Activated CD8-positive, alpha-beta memory T cell treated with anti-CD3 and anti-CD28 coated beads, Interleukin-2, amount 10 ng/mL, durations not matched to agents 7 days and 5 days (primary cell): ENCODE results near the gene TPGS2. TPM values are rescaled to one million over a fixed set of nuclear protein-coding genes. Genes with fewer than 3 reads are reported as not detected.
"Not testable (repeated sequence)": the region's sequence is repeated elsewhere in the genome, so short reads cannot be mapped to it uniquely, and the experiment has no call there.

Experiments
- ATAC-seq: fragments of 150-1000 bp; cut with Tn5 transposase; one replicate; pipeline ENCODE4 v1.10.0; 2021; ENCODE audit warnings: moderate library complexity
- CTCF ChIA-PET: fragments of 350-600 bp; sonication (Branson Sonifier 250); formaldehyde crosslinking; loops from one replicate; lab custom pipeline; 2021; ENCODE audit warnings: antibody characterized with exemption; lab: Charles Lee
- DNase-seq: peaks from one replicate; pipeline ENCODE4 v3.0.0-alpha.2; 2020
- H3K27ac Mint-ChIP-seq: one replicate; pipeline ENCODE4 v1.8.0; 2021; ENCODE audit warnings: mild to moderate bottlenecking, mixed read lengths
- H3K27me3 Mint-ChIP-seq: one replicate; pipeline ENCODE4 v1.8.0; 2021; ENCODE audit warnings: mixed read lengths
- H3K36me3 Mint-ChIP-seq: one replicate; pipeline ENCODE4 v1.8.0; 2021; ENCODE audit warnings: mild to moderate bottlenecking, mixed read lengths
- H3K4me1 Mint-ChIP-seq: one replicate; pipeline ENCODE4 v1.8.0; 2021; ENCODE audit warnings: mixed read lengths
- H3K4me3 Mint-ChIP-seq: one replicate; pipeline ENCODE4 v1.8.0; 2021; ENCODE audit warnings: mild to moderate bottlenecking, moderate library complexity, mixed read lengths
- H3K9me3 Mint-ChIP-seq: one replicate; pipeline ENCODE4 v1.8.0; 2022; ENCODE audit warnings: low read depth, mixed read lengths
- total RNA-seq, 2 experiments: library from RNA; stranded (reverse); gene quantifications; one replicate each; pipeline ENCODE4 v1.2.3, GENCODE V29; 2021

Gene TPGS2
- total RNA-seq, 2 experiments from 2014 or later, result 119 to 120 TPM

- Mint-ChIP-seq H3K36me3 (peaks cover 5% of the 10 kb centered on the region), H3K4me3 (no peak overlapping the region), H3K27ac (no peak overlapping the region), H3K27me3 (no peaks in the 10 kb centered on the region), H3K4me1 (no peaks in the 10 kb centered on the region), H3K9me3 (no peaks in the 10 kb centered on the region)
- no peak for ATAC-seq
- no peak for DNase-seq
- CTCF ChIA-PET, result no interaction called here
Observed at GRCh38 chr18:36782710-36783109, 46.1 kb downstream of the TPGS2 start.

- Mint-ChIP-seq H3K4me3 (no peak overlapping the region), H3K27ac (no peak overlapping the region), H3K9me3 (no peaks in the 10 kb centered on the region), H3K27me3 (no peaks in the 10 kb centered on the region), H3K4me1 (no peaks in the 10 kb centered on the region), H3K36me3 (peaks cover 2% of the 10 kb centered on the region)
- ATAC-seq (no peak), DNase-seq (no peak)
- CTCF ChIA-PET, result interaction anchor here (1.6 kb wide), 1 partner anchor 11 kb away, joined by 3 read pairs; no protein-coding TSS in a partner anchor
Observed at GRCh38 chr18:36780748-36781147, 48.1 kb downstream of the TPGS2 start.

- peaks cover 2% of the 10 kb centered on the region for H3K36me3 Mint-ChIP-seq
- H3K27me3 Mint-ChIP-seq, result no peaks in the 10 kb centered on the region
- CTCF ChIA-PET, result no interaction called here
- no peaks in the 10 kb centered on the region for H3K9me3 Mint-ChIP-seq
- H3K4me3 Mint-ChIP-seq, result no peak overlapping the region
- H3K27ac Mint-ChIP-seq, result no peak overlapping the region
- ATAC-seq (no peak), DNase-seq (no peak)
- no peaks in the 10 kb centered on the region for H3K4me1 Mint-ChIP-seq
Observed at GRCh38 chr18:36777566-36777965, 51.2 kb downstream of the TPGS2 start.

GRCh38 chr18:36776650-36777049, 52.2 kb downstream of the TPGS2 start:
- Mint-ChIP-seq H3K36me3 (peaks cover 2% of the 10 kb centered on the region), H3K9me3 (no peaks in the 10 kb centered on the region), H3K4me3 (no peak overlapping the region), H3K27ac (no peak overlapping the region), H3K27me3 (no peaks in the 10 kb centered on the region), H3K4me1 (peaks cover 3% of the 10 kb centered on the region)
- DNase-seq (no peak), ATAC-seq (no peak)
- CTCF ChIA-PET, result interaction anchor here (1.1 kb wide), 1 partner anchor 12 kb away, joined by 3 read pairs; no protein-coding TSS in a partner anchor

- no peaks in the 10 kb centered on the region for H3K9me3 Mint-ChIP-seq
- no peak overlapping the region for H3K27ac Mint-ChIP-seq
Observed at GRCh38 chr18:36775396-36775795, 53.4 kb downstream of the TPGS2 start.

GRCh38 chr18:36772241-36772723, 56.5 kb downstream of the TPGS2 start:
- Mint-ChIP-seq H3K27ac (no peak overlapping the region), H3K9me3 (no peaks in the 10 kb centered on the region), H3K4me1 (peaks cover 12% of the 10 kb centered on the region), H3K27me3 (no peaks in the 10 kb centered on the region), H3K4me3 (no peak overlapping the region), H3K36me3 (no peaks in the 10 kb centered on the region)
- ATAC-seq (no peak), DNase-seq (no peak)
- CTCF ChIA-PET, result no interaction called here

More at GRCh38 chr18:36775396-36775795, 53.4 kb downstream of the TPGS2 start:
- DNase-seq, result no peak
- Mint-ChIP-seq H3K36me3 (peaks cover 2% of the 10 kb centered on the region), H3K4me3 (no peak overlapping the region), H3K27me3 (no peaks in the 10 kb centered on the region), H3K4me1 (peaks cover 12% of the 10 kb centered on the region)
- CTCF ChIA-PET, result no interaction called here
- ATAC-seq, result no peak

- ATAC-seq, result no peak
- no peak for DNase-seq
- Mint-ChIP-seq H3K9me3 (no peaks in the 10 kb centered on the region), H3K36me3 (no peaks in the 10 kb centered on the region), H3K4me3 (no peak overlapping the region), H3K27me3 (no peaks in the 10 kb centered on the region), H3K27ac (no peak overlapping the region), H3K4me1 (peaks cover 12% of the 10 kb centered on the region)
- CTCF ChIA-PET, result no interaction called here
Observed at GRCh38 chr18:36771245-36771644, 57.6 kb downstream of the TPGS2 start.

- no peak overlapping the region for H3K4me3 Mint-ChIP-seq
- H3K27me3 Mint-ChIP-seq, result no peaks in the 10 kb centered on the region
- H3K27ac Mint-ChIP-seq, result no peak overlapping the region
- no peaks in the 10 kb centered on the region for H3K9me3 Mint-ChIP-seq
- CTCF ChIA-PET, result no interaction called here
- peaks cover 12% of the 10 kb centered on the region for H3K4me1 Mint-ChIP-seq
- DNase-seq (no peak), ATAC-seq (no peak)
- H3K36me3 Mint-ChIP-seq, result no peaks in the 10 kb centered on the region
Observed at GRCh38 chr18:36770315-36770946, 58.4 kb downstream of the TPGS2 start.

GRCh38 chr18:36769611-36770314, 59.0 kb downstream of the TPGS2 start:
- H3K4me3 Mint-ChIP-seq, result no peak overlapping the region
- H3K9me3 Mint-ChIP-seq, result no peaks in the 10 kb centered on the region
- peaks cover 12% of the 10 kb centered on the region for H3K4me1 Mint-ChIP-seq
- H3K27ac Mint-ChIP-seq, result no peak overlapping the region
- H3K27me3 Mint-ChIP-seq, result no peaks in the 10 kb centered on the region
- CTCF ChIA-PET, result interaction anchor here (1.2 kb wide), 1 partner anchor 11 kb away, joined by 3 read pairs; no protein-coding TSS in a partner anchor
- DNase-seq, result no peak
- ATAC-seq, result no peak
- H3K36me3 Mint-ChIP-seq, result no peaks in the 10 kb centered on the region

- CTCF ChIA-PET, result interaction anchor here (1.2 kb wide), 1 partner anchor 11 kb away, joined by 3 read pairs; no protein-coding TSS in a partner anchor
- Mint-ChIP-seq H3K4me1 (peaks cover 12% of the 10 kb centered on the region), H3K27me3 (no peaks in the 10 kb centered on the region), H3K36me3 (no peaks in the 10 kb centered on the region), H3K27ac (no peak overlapping the region), H3K9me3 (no peaks in the 10 kb centered on the region), H3K4me3 (no peak overlapping the region)
- ATAC-seq, result no peak
- DNase-seq, result no peak
Observed at GRCh38 chr18:36769172-36769571, 59.6 kb downstream of the TPGS2 start.

GRCh38 chr18:36766836-36767235, 62.0 kb downstream of the TPGS2 start:
- Mint-ChIP-seq H3K4me3 (no peak overlapping the region), H3K36me3 (no peaks in the 10 kb centered on the region), H3K4me1 (peaks cover 12% of the 10 kb centered on the region), H3K27ac (no peak overlapping the region), H3K9me3 (no peaks in the 10 kb centered on the region), H3K27me3 (no peaks in the 10 kb centered on the region)
- CTCF ChIA-PET, result no interaction called here
- no peak for ATAC-seq
- DNase-seq, result no peak

- H3K4me1 Mint-ChIP-seq, CTCF ChIA-PET, H3K9me3 Mint-ChIP-seq, H3K27me3 Mint-ChIP-seq, DNase-seq, ATAC-seq, H3K36me3 Mint-ChIP-seq, H3K4me3 Mint-ChIP-seq, H3K27ac Mint-ChIP-seq: not testable (repeated sequence)
Observed at GRCh38 chr18:36762965-36763364, 65.8 kb downstream of the TPGS2 start.

- Mint-ChIP-seq H3K4me1 (peaks cover 2% of the 10 kb centered on the region), H3K27ac (no peak overlapping the region), H3K36me3 (no peaks in the 10 kb centered on the region), H3K9me3 (no peaks in the 10 kb centered on the region), H3K27me3 (no peaks in the 10 kb centered on the region), H3K4me3 (no peak overlapping the region)
- ATAC-seq (no peak), DNase-seq (no peak)
- CTCF ChIA-PET, result interaction anchor here (1.1 kb wide), 1 partner anchor 32 kb away, joined by 3 read pairs; no protein-coding TSS in a partner anchor
Observed at GRCh38 chr18:36762074-36762473, 66.7 kb downstream of the TPGS2 start.
